ENCODE results near the gene SYNE4.
"Not testable (repeated sequence)": the region's sequence is repeated elsewhere in the genome, so short reads cannot be mapped to it uniquely, and the experiment has no call there.

SYNE4 gene

GRCh38 chr19:35960432-35960972 lies 48.1 kb downstream of the SYNE4 start:
- no peak for DNase-seq
- Histone ChIP-seq H3K4me1 (peaks cover 0 to 13% (median 11%) of the 10 kb centered on the region in 4 donors), H3K9me3 (no peaks in the 10 kb centered on the region), H3K4me3 (no peak overlapping the region), H3K27ac (no peak overlapping the region), H3K36me3 (no peaks in the 10 kb centered on the region), H3K27me3 (peaks cover 0 to 69% of the 10 kb centered on the region in 2 donors)
- no peak for TF ChIP-seq CTCF (IDR thresholded peaks at IDR 0.05)
- intact Hi-C loops (cut with DNase I; ENCODE audit: low total_unique reads) = no loop called here

- peaks cover 0 to 66% of the 10 kb centered on the region in 2 donors for H3K27me3 ChIP-seq
- DNase-seq = no peak
- TF ChIP-seq CTCF (IDR thresholded peaks at IDR 0.05) = no peak
- H3K36me3 ChIP-seq = no peaks in the 10 kb centered on the region
- no peak overlapping the region for H3K4me3 ChIP-seq
- no peak overlapping the region for H3K27ac ChIP-seq
- peaks cover 0 to 13% (median 11%) of the 10 kb centered on the region in 4 donors for H3K4me1 ChIP-seq
- intact Hi-C loops (cut with DNase I; ENCODE audit: low total_unique reads) = no loop called here
- H3K9me3 ChIP-seq = no peaks in the 10 kb centered on the region
These were observed 48.7 kb downstream of the SYNE4 start for GRCh38 chr19:35959968-35960320.

GRCh38 chr19:35959040-35959967 lies 49.3 kb downstream of the SYNE4 start:
- peak in 1 of 2 experiments; percentile 14 for TF ChIP-seq CTCF (IDR thresholded peaks at IDR 0.05)
- H3K27me3 ChIP-seq = peaks cover 0 to 60% of the 10 kb centered on the region in 2 donors
- H3K9me3 ChIP-seq = no peaks in the 10 kb centered on the region
- peak overlapping the region in 1 of 2 donors; percentile 15 for H3K4me3 ChIP-seq
- no peak overlapping the region for H3K27ac ChIP-seq
- DNase-seq = no peak
- H3K36me3 ChIP-seq = no peaks in the 10 kb centered on the region
- H3K4me1 ChIP-seq = peaks cover 0 to 13% (median 11%) of the 10 kb centered on the region in 4 donors
- intact Hi-C loops (cut with DNase I; ENCODE audit: low total_unique reads) = no loop called here

- Histone ChIP-seq H3K27ac (no peak overlapping the region), H3K4me3 (peak overlapping the region in 1 of 2 donors; percentile 15), H3K4me1 (peaks cover 0 to 13% (median 11%) of the 10 kb centered on the region in 4 donors), H3K27me3 (peaks cover 0 to 53% of the 10 kb centered on the region in 2 donors), H3K9me3 (no peaks in the 10 kb centered on the region), H3K36me3 (no peaks in the 10 kb centered on the region)
- no peak for DNase-seq
- no peak for TF ChIP-seq CTCF (IDR thresholded peaks at IDR 0.05)
- intact Hi-C loops (cut with DNase I; ENCODE audit: low total_unique reads) = no loop called here
These were observed 50.0 kb downstream of the SYNE4 start for GRCh38 chr19:35958660-35959039.

- Histone ChIP-seq H3K27me3 (peaks cover 0 to 45% of the 10 kb centered on the region in 2 donors), H3K4me1 (peaks cover 0 to 13% (median 11%) of the 10 kb centered on the region in 4 donors)
- H3K27ac ChIP-seq; H3K4me3 ChIP-seq; H3K36me3 ChIP-seq; DNase-seq; intact Hi-C loops (cut with DNase I; ENCODE audit: low total_unique reads); H3K9me3 ChIP-seq: not testable (repeated sequence)
These were observed 51.2 kb downstream of the SYNE4 start for GRCh38 chr19:35957411-35957810.

Measured in tibial artery (tissue), 4 donors.